Measurements from ENCODE around the gene ZNF598. TPM values are rescaled to one million over a fixed set of nuclear protein-coding genes. Genes with fewer than 3 reads are reported as not detected.
A peak's percentile ranks its signal among the peaks of the same experiment; 100 is the strongest.

Gene ZNF598
- polyA plus RNA-seq, 1 experiment = 8.2 TPM

DNA sequence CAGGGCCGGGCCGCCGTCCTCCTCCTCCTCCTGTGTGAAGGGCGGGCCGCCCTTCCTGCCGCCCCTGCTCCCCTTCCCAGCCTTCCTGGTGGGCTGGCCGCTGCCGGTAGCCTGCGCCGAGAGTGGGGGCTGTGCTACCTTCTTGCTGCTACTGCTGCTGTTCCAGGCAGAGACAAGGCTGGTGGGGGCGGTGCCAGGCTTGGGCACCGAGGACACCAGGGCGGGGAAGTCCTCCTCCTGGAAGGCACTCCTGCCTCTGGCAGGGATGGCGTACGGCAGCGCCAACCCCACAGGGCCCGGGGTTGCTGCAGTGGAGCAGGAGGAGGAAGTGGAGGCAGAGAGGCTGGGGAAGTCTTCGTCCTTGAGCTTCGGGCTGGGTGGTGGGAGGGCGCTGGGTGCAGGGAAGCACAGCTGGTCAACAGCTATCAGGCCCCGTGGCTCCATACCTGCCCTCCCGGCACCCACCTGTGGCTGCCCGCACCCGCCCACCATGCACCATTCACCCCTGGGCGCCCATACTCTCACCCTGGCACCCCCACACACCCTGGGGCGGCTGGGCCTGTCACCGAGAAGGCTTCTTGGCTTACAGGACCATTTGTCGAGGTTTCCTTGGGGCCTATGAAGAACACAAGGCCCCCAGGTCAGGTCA, 9.6 kb downstream of the ZNF598 start:
- ChIA-PET CTCF (interaction anchor here (0.7 kb wide), 1 partner anchor 141 kb away, joined by 4 read pairs; no protein-coding TSS in a partner anchor), POLR2A (no interaction called here)
- Histone ChIP-seq H3K9me3 (ENCODE audit: control insufficient read depth, insufficient read depth, low read length) (no peaks in the 10 kb centered on the region; the same call in 1 of the 2 replicates), H3K27ac (ENCODE audit: low read depth, low read length) (no peak overlapping the region), H3K27me3 (ENCODE audit: control insufficient read depth, insufficient read depth, low read length) (no peaks in the 10 kb centered on the region), H3K4me3 (ENCODE audit: low read depth, low read length) (no peak overlapping the region)
- DNase-seq (ENCODE audit: low read depth, low spot score) = no peak
- TF ChIP-seq, protein P1, sequence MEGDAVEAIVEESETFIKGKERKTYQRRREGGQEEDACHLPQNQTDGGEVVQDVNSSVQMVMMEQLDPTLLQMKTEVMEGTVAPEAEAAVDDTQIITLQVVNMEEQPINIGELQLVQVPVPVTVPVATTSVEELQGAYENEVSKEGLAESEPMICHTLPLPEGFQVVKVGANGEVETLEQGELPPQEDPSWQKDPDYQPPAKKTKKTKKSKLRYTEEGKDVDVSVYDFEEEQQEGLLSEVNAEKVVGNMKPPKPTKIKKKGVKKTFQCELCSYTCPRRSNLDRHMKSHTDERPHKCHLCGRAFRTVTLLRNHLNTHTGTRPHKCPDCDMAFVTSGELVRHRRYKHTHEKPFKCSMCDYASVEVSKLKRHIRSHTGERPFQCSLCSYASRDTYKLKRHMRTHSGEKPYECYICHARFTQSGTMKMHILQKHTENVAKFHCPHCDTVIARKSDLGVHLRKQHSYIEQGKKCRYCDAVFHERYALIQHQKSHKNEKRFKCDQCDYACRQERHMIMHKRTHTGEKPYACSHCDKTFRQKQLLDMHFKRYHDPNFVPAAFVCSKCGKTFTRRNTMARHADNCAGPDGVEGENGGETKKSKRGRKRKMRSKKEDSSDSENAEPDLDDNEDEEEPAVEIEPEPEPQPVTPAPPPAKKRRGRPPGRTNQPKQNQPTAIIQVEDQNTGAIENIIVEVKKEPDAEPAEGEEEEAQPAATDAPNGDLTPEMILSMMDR (IDR thresholded peaks at IDR 0.05; ENCODE audit: low read depth, low read length) = no peak

DNA sequence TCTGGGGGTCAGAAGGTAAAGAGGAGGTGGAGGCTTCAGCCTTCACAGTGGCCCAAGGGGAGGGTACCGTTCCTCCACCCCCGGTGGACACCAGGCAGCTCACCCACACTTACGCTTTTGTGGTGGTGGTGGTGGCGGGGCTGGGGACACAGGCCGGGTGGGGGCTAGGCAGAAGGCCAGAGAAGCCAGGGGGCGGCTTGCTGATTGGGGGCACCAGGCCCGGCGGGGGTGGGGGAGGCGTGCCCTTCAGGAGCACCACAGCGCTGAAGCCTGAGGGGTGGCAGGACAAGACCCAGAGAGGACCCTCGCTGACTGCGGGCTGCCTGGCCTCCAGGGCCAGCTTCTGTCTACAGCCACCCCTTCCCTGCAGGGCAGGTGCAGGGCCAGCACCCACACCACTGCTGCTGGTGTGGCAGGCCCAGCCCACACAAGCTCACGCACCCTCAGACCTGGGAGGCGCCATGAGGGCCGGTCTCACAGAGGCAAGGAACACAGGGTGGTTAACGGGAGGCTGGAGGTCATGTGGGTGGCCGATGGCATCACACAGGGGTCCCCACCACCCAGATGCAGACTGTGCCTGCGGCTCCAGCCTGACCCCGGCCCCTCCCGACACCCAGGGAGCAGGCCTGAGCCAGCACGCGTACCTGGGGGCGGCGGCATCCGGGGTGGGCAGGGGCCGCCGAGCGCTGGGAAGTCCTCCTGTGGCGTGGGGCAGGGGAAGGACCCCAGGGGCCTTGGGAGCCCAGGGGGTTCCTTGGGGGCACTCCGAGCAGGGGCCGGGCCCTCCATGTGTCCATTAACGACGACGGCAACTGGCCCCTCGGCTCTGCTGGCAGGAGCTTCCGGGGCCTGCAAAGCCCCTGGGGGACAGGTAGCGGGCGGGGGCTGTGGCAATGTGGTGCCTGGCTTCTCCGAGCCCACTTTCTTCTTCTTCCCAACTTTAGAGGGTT, 10.5 kb downstream of the ZNF598 start:
- DNase-seq (ENCODE audit: low read depth, low spot score) = no peak
- H3K9me3 ChIP-seq (ENCODE audit: control insufficient read depth, insufficient read depth, low read length) = no peaks in the 10 kb centered on the region; the same call in 1 of the 2 replicates
- no peak overlapping the region for H3K27ac ChIP-seq (ENCODE audit: low read depth, low read length)
- CTCF ChIA-PET = interaction anchor here (0.7 to 1.0 kb wide), 2 partner anchors 141 kb away, joined by 4 read pairs; no protein-coding TSS in a partner anchor
- POLR2A ChIA-PET = no interaction called here
- no peaks in the 10 kb centered on the region for H3K27me3 ChIP-seq (ENCODE audit: control insufficient read depth, insufficient read depth, low read length)
- TF ChIP-seq, protein P1 (IDR thresholded peaks at IDR 0.05; ENCODE audit: low read depth, low read length) = no peak
- no peak overlapping the region for H3K4me3 ChIP-seq (ENCODE audit: low read depth, low read length)

DNA sequence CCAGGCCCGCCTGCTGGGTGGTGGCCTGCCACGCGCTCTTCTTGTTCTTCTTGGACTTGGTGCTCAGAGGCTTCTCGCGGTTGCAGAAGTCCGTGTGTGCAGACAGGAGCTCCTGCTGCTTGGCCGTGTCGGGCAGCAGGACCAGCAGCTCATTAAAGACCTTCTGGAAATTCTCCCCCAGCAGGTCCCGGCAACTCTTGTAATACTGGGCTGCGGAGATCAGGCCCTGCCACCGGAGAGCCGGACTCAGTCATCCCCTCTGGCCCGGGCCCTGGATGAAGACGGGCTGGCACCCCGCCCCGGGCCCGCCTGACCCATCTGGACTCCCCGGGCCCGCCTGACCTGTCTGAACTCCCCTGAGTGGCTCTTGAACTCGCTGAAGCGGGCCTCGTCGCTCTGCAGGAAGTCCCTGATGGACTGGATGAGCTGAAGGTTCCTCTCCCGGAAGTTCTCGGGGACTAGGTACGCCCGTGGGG, 11.2 kb downstream of the ZNF598 start:
- ChIA-PET POLR2A (no interaction called here), CTCF (interaction anchor here (1.0 kb wide), 1 partner anchor 142 kb away, joined by 4 read pairs; no protein-coding TSS in a partner anchor)
- Histone ChIP-seq H3K4me3 (ENCODE audit: low read depth, low read length) (no peak overlapping the region), H3K27me3 (ENCODE audit: control insufficient read depth, insufficient read depth, low read length) (no peaks in the 10 kb centered on the region), H3K27ac (ENCODE audit: low read depth, low read length) (no peak overlapping the region), H3K9me3 (ENCODE audit: control insufficient read depth, insufficient read depth, low read length) (no peaks in the 10 kb centered on the region; the same call in 1 of the 2 replicates)
- TF ChIP-seq, protein P1 (IDR thresholded peaks at IDR 0.05; ENCODE audit: low read depth, low read length) = no peak
- no peak for DNase-seq (ENCODE audit: low read depth, low spot score)

DNA sequence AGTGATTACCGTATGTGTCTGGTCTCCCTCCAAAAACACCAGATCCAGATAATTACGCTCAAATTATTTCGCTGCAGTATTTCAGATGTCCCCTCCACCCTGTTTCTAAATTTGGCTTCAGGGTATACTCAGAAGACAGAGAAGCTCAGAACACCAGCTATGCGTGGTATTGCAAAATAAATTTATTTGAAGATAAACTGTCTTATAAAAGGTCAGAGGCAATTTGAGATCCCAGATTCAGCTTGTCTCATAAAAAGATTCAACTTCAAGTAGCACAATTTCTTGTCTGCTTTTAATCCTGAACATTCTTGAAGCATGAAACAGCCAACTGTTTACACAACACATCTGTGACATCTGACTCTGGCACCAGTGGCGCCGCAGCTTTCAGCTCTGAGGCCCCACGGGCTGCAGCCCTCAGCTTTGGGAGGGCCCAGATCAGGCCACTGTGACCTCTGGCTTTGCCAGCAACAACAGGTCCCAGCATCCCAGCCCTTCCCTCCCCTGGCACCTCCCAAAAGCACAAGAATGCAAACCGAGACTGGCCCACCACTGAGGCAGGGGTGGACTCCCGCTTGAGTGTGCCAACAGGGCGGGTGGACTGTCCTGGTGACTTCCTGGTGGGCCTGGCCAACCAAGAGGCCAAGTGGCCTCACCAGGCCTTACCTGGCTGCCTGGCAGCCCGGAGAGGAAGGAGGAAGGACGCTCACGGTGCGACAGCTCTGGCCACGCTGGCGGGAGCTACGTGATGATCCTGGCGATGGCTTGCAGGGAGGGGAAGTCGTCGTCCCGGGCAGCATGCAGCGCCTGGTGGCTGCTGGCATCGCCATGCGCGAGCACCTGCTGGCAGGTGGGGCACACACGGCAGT, 11.9 kb downstream of the ZNF598 start:
- H3K27ac ChIP-seq (ENCODE audit: low read depth, low read length) = peak overlapping the region; percentile 57
- CTCF ChIA-PET = interaction anchor here (0.5 to 1.0 kb wide), 4 partner anchors 25 to 148 kb away, joined by 3 to 5 read pairs (median 4); no protein-coding TSS in a partner anchor
- no peaks in the 10 kb centered on the region for H3K27me3 ChIP-seq (ENCODE audit: control insufficient read depth, insufficient read depth, low read length)
- H3K9me3 ChIP-seq (ENCODE audit: control insufficient read depth, insufficient read depth, low read length) = peaks cover 5% of the 10 kb centered on the region; the same call in 1 of the 2 replicates
- H3K4me3 ChIP-seq (ENCODE audit: low read depth, low read length) = no peak overlapping the region
- no peak for DNase-seq (ENCODE audit: low read depth, low spot score)
- TF ChIP-seq, protein P1 (IDR thresholded peaks at IDR 0.05; ENCODE audit: low read depth, low read length) = no peak
- POLR2A ChIA-PET = interaction anchor here (1.1 to 1.2 kb wide), 2 partner anchors 14 to 158 kb away, joined by 3 to 4 read pairs; partner anchors contain the start of genes GFER and TRAF7
